NCI-H460 (cell line): ENCODE results near the gene CCT3. TPM values are rescaled to one million over a fixed set of nuclear protein-coding genes. Genes with fewer than 3 reads are reported as not detected.
"Not testable (repeated sequence)": the region's sequence is repeated elsewhere in the genome, so short reads cannot be mapped to it uniquely, and the experiment has no call there.

ENCODE experiments used
- DNase-seq: peaks from one replicate; pipeline ENCODE4 v3.0.0-alpha.2; 2016; ENCODE audit warnings: low read depth; ENCODE audit errors: extremely low read depth
- total RNA-seq: library from RNA; depleted of rRNA; stranded (reverse); fragments of >200 nt; shearing (Covaris generic); gene quantifications from 2 replicates; pipeline ENCODE4 v1.2.3, GENCODE V29; 2014

The CCT3 gene
- total RNA-seq, 1 experiment from 2014 or later, result 571 TPM

DNA sequence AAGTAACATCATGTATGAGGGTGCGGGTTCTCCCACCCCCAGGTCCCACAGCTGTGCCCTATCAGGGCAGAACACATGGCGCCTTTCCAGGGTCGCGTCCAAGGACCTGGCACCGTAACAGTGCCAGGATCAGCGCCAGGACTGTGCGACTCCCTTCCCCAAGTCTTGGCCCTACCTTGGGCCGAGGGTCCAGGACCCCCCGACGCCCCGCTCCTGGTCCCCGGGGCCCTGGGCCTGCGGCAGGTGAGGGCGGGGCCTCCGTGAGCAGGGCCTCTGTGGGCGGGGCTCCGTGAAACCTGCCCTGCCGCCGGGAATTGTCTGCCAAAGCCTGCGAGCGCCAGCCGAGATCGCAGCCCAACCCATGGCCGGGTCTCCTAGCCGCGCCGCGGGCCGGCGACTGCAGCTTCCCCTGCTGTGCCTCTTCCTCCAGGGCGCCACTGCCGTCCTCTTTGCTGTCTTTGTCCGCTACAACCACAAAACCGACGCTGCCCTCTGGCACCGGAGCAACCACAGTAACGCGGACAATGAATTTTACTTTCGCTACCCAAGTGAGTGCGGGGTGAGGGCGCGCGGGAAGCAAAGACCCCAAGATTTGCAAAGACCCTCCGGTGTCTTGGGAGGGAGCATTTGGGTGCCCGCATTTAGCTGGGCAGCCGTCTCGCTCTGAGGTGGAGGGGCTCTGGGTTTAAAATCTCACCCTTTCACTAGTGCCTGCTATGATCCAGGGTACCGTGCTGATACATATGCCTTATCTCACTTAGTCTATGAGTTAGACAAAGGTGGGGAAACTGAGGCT, 31.0 kb upstream of the CCT3 start, which contains the start of gene RHBG:
Gene RHBG, plus strand, starts transcription at position 323 of the 796 bp plus-strand sequence. Its CDS starts 39 bp downstream, at position 362.
- DNase-seq, result no peak

- no peak for DNase-seq
Measured at GRCh38 chr1:156368157-156368658, 30.1 kb upstream of the CCT3 start.

GRCh38 chr1:156367383-156368156, 29.5 kb upstream of the CCT3 start:
- DNase-seq, result no peak

GRCh38 chr1:156366378-156367166, 28.5 kb upstream of the CCT3 start:
- DNase-seq, result no peak

- no peak for DNase-seq
Measured at GRCh38 chr1:156365754-156366153, 27.7 kb upstream of the CCT3 start.

GRCh38 chr1:156360534-156360933, 22.4 kb upstream of the CCT3 start:
- DNase-seq, result no peak

GRCh38 chr1:156359973-156360372, 21.9 kb upstream of the CCT3 start:
- DNase-seq, result peak; percentile 36

DNA sequence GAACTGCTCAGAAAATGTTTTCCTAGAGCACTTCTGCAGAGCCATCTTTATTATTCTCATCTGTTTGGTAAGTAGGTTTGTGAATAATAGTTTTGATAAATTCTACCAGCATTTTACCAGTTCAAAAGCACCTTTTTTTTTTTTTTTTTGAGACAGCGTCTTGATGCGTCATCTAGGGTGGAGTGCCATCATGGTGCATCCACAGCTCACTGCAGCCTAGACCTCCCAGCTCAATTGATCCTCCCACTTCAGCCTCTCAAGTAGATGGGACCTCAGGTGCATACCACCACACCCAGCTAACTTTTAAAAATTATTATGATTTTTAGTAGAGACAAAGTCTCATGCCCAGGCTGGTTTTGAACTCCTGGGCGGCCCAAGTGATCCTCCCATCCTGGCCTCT, 21.2 kb upstream of the CCT3 start:
- no peak for DNase-seq

- no peak for DNase-seq
Measured at GRCh38 chr1:156358641-156359040, 20.5 kb upstream of the CCT3 start.

GRCh38 chr1:156357977-156358376, 19.9 kb upstream of the CCT3 start:
- DNase-seq, result no peak

GRCh38 chr1:156356875-156357534, 18.9 kb upstream of the CCT3 start:
- peak; percentile 30 for DNase-seq

- no peak for DNase-seq
Measured at GRCh38 chr1:156356262-156356874, 18.3 kb upstream of the CCT3 start.

DNA sequence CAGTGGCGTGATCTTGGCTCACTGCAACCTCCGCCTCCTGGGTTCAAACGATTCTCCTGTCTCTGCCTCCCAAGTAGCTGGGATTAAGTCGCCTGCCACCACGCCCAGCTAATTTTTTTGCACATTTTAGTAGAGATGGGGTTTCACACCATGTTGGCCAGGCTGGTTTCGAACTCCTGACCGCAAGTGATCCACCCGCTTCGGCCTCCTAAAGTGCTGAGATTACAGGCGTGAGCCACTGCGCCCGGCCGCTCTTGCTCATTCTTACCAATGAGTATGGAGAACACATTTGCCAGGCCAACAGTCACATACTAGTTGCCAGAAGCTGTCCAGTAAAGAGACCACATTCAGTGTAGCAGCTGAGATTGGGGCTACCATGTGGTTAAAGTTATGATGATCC, 14.4 kb upstream of the CCT3 start:
- not testable (repeated sequence) for DNase-seq

DNA sequence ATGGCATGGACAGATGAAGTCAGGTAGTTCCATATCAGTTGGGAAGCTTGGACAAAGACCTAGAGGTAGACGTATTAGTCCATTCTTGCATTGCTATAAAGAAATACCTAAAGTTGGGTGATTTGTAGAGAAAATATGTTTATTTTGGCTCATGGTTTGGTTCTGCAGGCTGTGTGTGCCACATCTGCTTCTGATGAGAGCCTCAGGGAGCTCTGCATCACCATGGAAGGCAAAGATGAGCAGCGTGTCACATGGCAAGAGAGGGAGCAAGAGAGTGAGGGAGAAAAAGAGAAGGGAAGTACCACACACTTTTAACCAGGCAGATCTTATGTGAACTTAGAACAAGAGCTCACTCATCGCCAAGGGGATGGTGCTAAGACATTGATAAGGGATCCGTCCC, 9.2 kb upstream of the CCT3 start:
- DNase-seq, result no peak

DNA sequence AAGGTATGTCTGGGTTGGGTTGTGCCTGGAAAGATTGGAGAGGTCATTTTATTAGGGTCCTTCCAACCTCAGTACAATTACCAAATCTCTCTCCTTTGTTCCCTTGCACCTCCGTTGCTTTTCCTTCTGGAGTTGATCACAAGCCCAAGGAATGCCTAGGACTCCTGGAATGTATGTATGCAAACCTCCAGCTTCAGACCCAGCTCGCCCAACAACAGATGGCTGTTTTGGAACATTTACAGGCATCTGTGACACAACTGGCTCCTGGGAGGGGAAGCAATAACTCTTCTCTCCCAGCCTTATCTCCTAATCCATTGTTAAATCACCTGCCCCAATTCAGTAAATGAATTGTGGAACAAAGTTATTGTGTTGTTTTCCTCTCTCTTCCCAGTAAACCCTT, 8.5 kb upstream of the CCT3 start:
- no peak for DNase-seq

- DNase-seq, result not testable (repeated sequence)
Measured at GRCh38 chr1:156346035-156346434, 7.9 kb upstream of the CCT3 start.

DNA sequence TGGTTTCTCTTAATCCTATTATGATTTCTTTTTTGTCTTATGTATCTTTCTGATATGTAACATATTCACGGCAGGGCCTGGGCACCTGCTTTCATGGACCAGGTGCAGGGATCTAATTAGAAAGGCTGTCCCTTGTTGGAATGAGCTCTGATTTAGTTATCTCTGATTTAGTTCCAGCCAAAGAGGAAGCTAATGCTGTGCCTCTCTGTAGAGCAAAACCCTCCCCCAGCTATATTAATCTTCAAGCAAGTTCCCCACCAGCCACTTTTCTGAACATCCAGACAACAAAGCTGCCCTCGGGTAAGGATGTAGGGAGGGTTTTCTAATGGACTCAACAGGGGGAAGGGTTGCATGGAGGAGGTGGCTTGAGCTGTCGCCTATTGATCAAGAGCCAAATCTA, 6.3 kb upstream of the CCT3 start:
- no peak for DNase-seq

- DNase-seq, result no peak
Measured at GRCh38 chr1:156342166-156342955, 4.3 kb upstream of the CCT3 start.

- no peak for DNase-seq
Measured at GRCh38 chr1:156337888-156338179, 258 bp downstream of the CCT3 start.
